Body of pancreas (tissue), 4 donors: ENCODE measurements around the gene HOXA6. TPM values are rescaled to one million over a fixed set of nuclear protein-coding genes. Genes with fewer than 3 reads are reported as not detected.
A peak's percentile ranks its signal among the peaks of the same experiment; 100 is the strongest.

Experiments
- ATAC-seq: fragments of 150-250 bp; one replicate; pipeline ENCODE4 v1.9.1; 2016
- DNase-seq, 4 donors: peaks; one replicate each; pipeline ENCODE4 v3.0.0-alpha.2; 2019
- H3K27ac ChIP-seq, 4 donors: fragments of 200-600 bp; sonication (generic); 1 replicate in 3 of 4; 2 replicates in 1 of 4; pipeline versions ENCODE4 v1.5.1 to v1.6.1; 2016 to 2019; ENCODE audit warnings: mild to moderate bottlenecking in 1 of 4, mixed read lengths in 1 of 4, moderate library complexity in 1 of 4
- H3K27me3 ChIP-seq, 2 donors: fragments of 200-600 bp; sonication (generic); one replicate each; pipeline ENCODE4 v1.6.0; 2016; ENCODE audit warnings: mild to moderate bottlenecking in 1 of 2
- H3K36me3 ChIP-seq, 2 donors: fragments of 200-600 bp; sonication (generic); replicated peaks in 1 of 2; 2 replicates each; pipeline ENCODE4 v1.5.1; 2016; ENCODE audit warnings: low read depth in 2 of 2; ENCODE audit not compliant: insufficient read depth in 1 of 2
- H3K4me1 ChIP-seq: fragments of 200-600 bp; sonication (generic); one replicate; pipeline ENCODE4 v1.6.0; 2016
- H3K4me3 ChIP-seq, 2 donors: fragments of 200-600 bp; sonication (generic); 1 replicate in 1 of 2; 2 replicates in 1 of 2; pipeline ENCODE4 v1.5.1; 2016 to 2019
- H3K9me3 ChIP-seq, 3 donors: fragments of 200-600 bp; sonication (generic); 1 replicate in 2 of 3; 2 replicates in 1 of 3; pipeline ENCODE4 v1.5.1; 2016
- POLR2A ChIP-seq, 3 donors: fragments of 450-650 bp; IDR thresholded peaks; one replicate each; pipeline ENCODE4 v1.6.1; 2016; ENCODE audit warnings: antibody characterized with exemption in 3 of 3, mild to moderate bottlenecking in 2 of 3
- WGBS, 2 donors: methylation state at CpG; one replicate each; pipeline ENCODE4 v1.1.5; 2017; 5-methylcytosine and 5-hydroxymethylcytosine counted together
- intact Hi-C: fragments of 100-400 bp; cut with DNase I; formaldehyde crosslinking; loops from one replicate; pipeline ENCODE4 v1.15.1; 2023
- total RNA-seq, 2 donors: library from RNA; depleted of rRNA; stranded (reverse); fragments of >200 nt; gene quantifications; one replicate each; pipeline ENCODE4 v1.1.0, GENCODE V29; 2016
- TF ChIP-seq, protein P1 (sequence below), 7 experiments: fragments of 450-650 bp in 4 of 7; fragments of 200-600 bp in 3 of 7; sonication (generic) in 3 of 7; IDR thresholded peaks; one replicate each; pipeline ENCODE4 v1.5.1; 2016 to 2019; ENCODE audit warnings: antibody characterized with exemption in 7 of 7

HOXA6 gene
- total RNA-seq, 2 donors from 2014 or later, result not detected

DNA sequence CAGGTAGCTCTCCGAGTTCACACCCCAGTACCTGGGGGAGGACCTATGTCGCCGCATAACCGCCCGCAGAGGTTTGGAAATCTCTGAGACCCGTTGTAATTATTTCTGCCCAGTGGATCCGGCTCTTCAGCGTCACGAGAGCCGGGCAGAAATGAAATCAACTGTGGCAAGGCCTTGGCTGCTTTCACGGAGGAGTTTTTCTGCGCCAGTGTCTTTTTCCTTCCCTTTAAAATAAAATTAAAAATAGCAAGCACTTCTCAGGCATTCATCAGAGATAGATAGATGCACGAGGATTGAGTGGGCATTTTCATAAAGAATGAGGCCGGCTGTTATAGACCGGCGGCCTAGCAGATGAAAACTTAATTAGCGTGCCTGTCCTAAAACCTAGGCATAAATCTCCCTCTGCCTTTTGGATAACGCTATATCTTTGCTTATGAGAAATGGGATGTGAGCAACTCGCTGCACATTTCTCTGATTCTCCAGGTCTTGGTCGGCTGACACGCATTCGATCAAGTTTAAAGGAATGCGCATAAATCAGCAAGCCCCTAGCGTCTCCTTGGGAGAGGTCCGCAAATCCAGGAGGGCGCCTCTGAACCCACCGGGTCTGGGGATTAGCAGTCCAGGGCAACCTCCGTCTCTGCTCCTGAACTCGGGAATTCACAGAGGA lies 45.9 kb upstream of the HOXA6 start:
- Histone ChIP-seq H3K27me3 (peaks cover 0 to 88% of the 10 kb centered on the region in 2 donors), H3K4me3 (no peak overlapping the region), H3K9me3 (no peaks in the 10 kb centered on the region), H3K27ac (no peak overlapping the region), H3K4me1 (peaks cover 29% of the 10 kb centered on the region), H3K36me3 (no peaks in the 10 kb centered on the region)
- TF ChIP-seq, protein P1, sequence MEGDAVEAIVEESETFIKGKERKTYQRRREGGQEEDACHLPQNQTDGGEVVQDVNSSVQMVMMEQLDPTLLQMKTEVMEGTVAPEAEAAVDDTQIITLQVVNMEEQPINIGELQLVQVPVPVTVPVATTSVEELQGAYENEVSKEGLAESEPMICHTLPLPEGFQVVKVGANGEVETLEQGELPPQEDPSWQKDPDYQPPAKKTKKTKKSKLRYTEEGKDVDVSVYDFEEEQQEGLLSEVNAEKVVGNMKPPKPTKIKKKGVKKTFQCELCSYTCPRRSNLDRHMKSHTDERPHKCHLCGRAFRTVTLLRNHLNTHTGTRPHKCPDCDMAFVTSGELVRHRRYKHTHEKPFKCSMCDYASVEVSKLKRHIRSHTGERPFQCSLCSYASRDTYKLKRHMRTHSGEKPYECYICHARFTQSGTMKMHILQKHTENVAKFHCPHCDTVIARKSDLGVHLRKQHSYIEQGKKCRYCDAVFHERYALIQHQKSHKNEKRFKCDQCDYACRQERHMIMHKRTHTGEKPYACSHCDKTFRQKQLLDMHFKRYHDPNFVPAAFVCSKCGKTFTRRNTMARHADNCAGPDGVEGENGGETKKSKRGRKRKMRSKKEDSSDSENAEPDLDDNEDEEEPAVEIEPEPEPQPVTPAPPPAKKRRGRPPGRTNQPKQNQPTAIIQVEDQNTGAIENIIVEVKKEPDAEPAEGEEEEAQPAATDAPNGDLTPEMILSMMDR (IDR thresholded peaks at IDR 0.05), result no peak
- TF ChIP-seq POLR2A (IDR thresholded peaks at IDR 0.05), result no peak
- 15 to 16% methylated on average over 27 to 29 of the region's 29 CpGs for WGBS, 2 donors
- ATAC-seq, result no peak
- DNase-seq, result peak in 1 of 4 donors; percentile 5
- intact Hi-C loops, result loop anchor here (10.0 kb wide), 3 partner anchors 381 to 901 kb away; no protein-coding TSS in a partner anchor

DNA sequence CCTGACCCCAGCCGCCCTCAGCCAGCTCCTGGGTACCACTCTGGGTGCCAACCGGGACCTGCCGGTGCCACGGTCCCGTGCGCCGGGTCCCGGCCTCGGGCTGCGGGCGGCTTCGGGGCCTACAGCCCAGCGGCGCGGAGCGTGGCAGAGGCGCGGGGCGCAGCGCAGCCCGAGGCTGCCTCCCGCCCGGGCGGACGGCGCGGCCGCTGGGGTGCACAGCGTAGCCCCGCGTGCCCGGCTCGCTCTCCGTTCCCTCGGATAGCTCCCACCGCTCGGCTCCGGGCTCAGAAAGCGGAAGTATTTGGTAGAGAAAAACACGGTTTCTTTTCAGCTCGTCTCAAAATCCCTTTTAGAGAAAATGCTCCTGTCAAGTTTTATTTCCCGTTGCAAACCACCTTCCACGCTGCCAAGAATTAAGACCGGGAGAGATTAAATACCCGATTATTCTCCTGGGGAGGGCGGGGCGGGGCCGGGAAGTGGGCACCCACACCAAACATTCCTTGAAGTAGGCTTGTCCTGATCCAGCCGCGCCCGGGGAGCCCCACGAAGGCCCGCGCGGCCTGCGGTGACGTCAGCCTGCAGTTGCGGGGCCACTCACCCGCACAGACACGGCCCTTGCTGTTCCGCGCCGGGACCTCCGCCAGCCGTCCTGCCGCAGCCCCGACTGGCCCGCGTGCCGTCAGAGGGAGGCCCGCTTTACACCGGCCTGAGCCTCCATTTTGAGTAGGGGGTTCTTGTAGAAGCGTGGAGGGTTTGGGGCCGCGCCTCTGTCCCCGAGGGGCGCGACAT lies 45.2 kb upstream of the HOXA6 start:
- Histone ChIP-seq H3K27ac (no peak overlapping the region), H3K27me3 (peaks cover 0 to 88% of the 10 kb centered on the region in 2 donors), H3K4me3 (no peak overlapping the region), H3K9me3 (no peaks in the 10 kb centered on the region), H3K36me3 (no peaks in the 10 kb centered on the region), H3K4me1 (peaks cover 37% of the 10 kb centered on the region)
- WGBS, 2 donors, result 3 to 12% methylated on average over 35 to 78 of the region's 78 CpGs
- intact Hi-C loops, result loop anchor here (10.0 kb wide), 3 partner anchors 382 to 902 kb away; no protein-coding TSS in a partner anchor
- TF ChIP-seq, protein P1 (IDR thresholded peaks at IDR 0.05), result no peak
- no peak for TF ChIP-seq POLR2A (IDR thresholded peaks at IDR 0.05)
- DNase-seq, result peak in 2 of 4 donors; percentile 13 to 17
- peak; percentile 43 for ATAC-seq

DNA sequence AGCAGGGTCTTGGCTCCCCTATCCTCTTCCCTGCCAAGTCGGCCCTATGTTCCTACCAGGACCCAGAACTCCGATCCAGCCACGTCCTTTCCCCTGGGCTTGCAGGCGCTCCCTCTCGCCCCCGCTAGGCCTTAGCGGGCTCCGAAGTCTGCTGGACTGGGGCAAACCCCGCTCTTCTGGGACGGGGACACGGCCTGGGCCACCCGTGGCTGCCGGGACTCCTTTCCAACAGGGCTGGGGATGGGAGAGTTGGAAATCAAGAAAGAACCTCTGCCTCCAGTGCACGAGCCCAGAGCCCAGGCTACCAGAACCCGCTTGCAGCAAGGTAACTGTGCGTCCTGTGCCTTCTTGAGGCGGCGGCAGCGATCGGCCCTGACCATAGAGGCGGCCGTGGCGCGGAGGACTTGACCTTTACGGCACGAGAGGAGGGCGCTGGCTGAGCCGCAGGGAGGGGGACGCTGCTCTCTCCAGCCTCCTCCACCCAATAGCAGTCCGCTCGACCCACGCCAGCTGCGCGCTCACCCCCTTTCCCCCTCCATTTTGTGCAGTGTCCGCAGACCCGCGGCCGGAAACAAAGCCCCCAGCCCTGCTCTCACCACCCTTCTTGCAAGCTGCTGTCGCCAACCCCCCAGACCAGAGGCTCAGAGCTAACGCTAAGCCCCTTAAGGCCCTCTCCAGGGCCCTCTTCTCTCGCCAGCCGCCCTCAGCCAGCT lies 44.4 kb upstream of the HOXA6 start:
- intact Hi-C loops, result loop anchor here (10.0 kb wide), 3 partner anchors 383 to 903 kb away; no protein-coding TSS in a partner anchor
- peaks cover 0 to 83% of the 10 kb centered on the region in 2 donors for H3K27me3 ChIP-seq
- H3K27ac ChIP-seq, result no peak overlapping the region
- DNase-seq, result peak in 2 of 4 donors; percentile 12 to 16
- peaks cover 40% of the 10 kb centered on the region for H3K4me1 ChIP-seq
- no peaks in the 10 kb centered on the region for H3K9me3 ChIP-seq
- ATAC-seq, result no peak
- H3K36me3 ChIP-seq, result no peaks in the 10 kb centered on the region
- TF ChIP-seq POLR2A (IDR thresholded peaks at IDR 0.05), result no peak
- TF ChIP-seq, protein P1 (IDR thresholded peaks at IDR 0.05), result no peak
- no peak overlapping the region for H3K4me3 ChIP-seq
- 8 to 13% methylated on average over 6 to 41 of the region's 42 CpGs for WGBS, 2 donors

DNA sequence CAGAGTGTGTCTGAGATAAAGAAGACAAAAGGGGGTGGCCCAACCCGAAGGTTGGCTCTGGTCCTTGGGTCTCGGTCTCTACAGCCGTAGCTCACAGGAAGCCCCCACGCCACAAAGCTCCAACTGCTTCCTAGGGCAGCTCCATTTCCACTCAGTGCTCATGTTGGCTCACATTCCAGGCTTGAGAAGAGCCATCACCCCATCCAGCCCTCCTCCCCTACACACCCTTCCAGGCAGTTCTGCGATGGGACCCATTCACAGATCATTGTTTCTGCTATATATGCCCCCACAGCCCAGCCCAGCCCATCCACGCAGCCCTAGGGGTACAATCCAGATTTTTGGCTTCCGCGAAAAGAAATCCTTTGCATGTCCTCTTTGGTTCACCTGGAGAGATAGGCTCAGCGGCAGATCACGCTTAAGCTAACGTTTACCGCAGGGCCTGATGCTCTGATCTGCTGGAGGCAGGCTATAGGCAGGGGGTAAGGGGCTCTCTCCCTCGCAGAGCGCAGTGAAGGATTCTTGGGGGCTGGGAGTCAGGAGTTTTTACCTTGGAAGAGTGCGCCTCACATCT lies 43.7 kb upstream of the HOXA6 start:
- no peak for TF ChIP-seq POLR2A (IDR thresholded peaks at IDR 0.05)
- TF ChIP-seq, protein P1 (IDR thresholded peaks at IDR 0.05), result no peak
- intact Hi-C loops, result loop anchor here (10.0 kb wide), 3 partner anchors 384 to 904 kb away; no protein-coding TSS in a partner anchor
- H3K4me3 ChIP-seq, result no peak overlapping the region
- DNase-seq, result peak in 2 of 4 donors; percentile 2 to 8
- peaks cover 0 to 76% of the 10 kb centered on the region in 2 donors for H3K27me3 ChIP-seq
- peaks cover 37% of the 10 kb centered on the region for H3K4me1 ChIP-seq
- no peak overlapping the region for H3K27ac ChIP-seq
- ATAC-seq, result no peak
- no peaks in the 10 kb centered on the region for H3K9me3 ChIP-seq
- 23 to 33% methylated on average over 15 of the region's 15 CpGs for WGBS, 2 donors
- H3K36me3 ChIP-seq, result no peaks in the 10 kb centered on the region
